SK-N-SH (cell line): Measurements from ENCODE around the gene OCA2. TPM values are rescaled to one million over a fixed set of nuclear protein-coding genes. Genes with fewer than 3 reads are reported as not detected.

ENCODE experiments used
- CTCF ChIA-PET: fragments of 300-600, 350-600 bp; formaldehyde crosslinking; extraction: SDS; loops from one replicate; lab custom pipeline; 2021; lab: Yijun Ruan, JAX
- POLR2A ChIA-PET: fragments of 350-600 bp; sonication (Branson Sonifier 250); formaldehyde crosslinking; extraction: SDS; loops from one replicate; lab custom pipeline; 2020; ENCODE audit warnings: antibody characterized with exemption, inconsistent platforms; lab: Yijun Ruan, JAX
- DNase-seq: peaks from one replicate; pipeline ENCODE4 v3.0.0; 2012
- H2AFZ ChIP-seq: fragments of 200-600 bp; sonication (generic); 2 replicates; pipeline ENCODE4 v1.8.1; 2016; ENCODE audit warnings: antibody characterized with exemption, mild to moderate bottlenecking, low read depth
- H3F3A ChIP-seq: fragments of 200-600 bp; sonication (generic); replicated peaks from 2 replicates; pipeline ENCODE3; 2016; ENCODE audit warnings: antibody characterized with exemption, mild to moderate bottlenecking; ENCODE audit not compliant: insufficient read depth
- H3K27ac ChIP-seq, 2 experiments: fragments of 200-500 bp in 1 of 2; fragments of 200-600 bp in 1 of 2; sonication (Bioruptor generic) in 1 of 2; sonication (generic), shearing (Covaris generic) in 1 of 2; 2 replicates each; pipeline versions ENCODE4 v1.5.1 to v1.6.1; 2014 to 2016; ENCODE audit warnings: low read depth in 2 of 2, inconsistent platforms in 1 of 2, low read length in 1 of 2, mild to moderate bottlenecking in 1 of 2, mixed read lengths in 1 of 2
- H3K27me3 ChIP-seq: fragments of 200-600 bp; sonication (generic), shearing (Covaris generic); 2 replicates; pipeline ENCODE4 v1.6.1; 2016; ENCODE audit warnings: mixed run types; ENCODE audit not compliant: insufficient read depth
- H3K36me3 ChIP-seq, 2 experiments: fragments of 200-500 bp in 1 of 2; fragments of 200-600 bp in 1 of 2; sonication (Bioruptor generic) in 1 of 2; sonication (generic) in 1 of 2; replicated peaks in 1 of 2; 2 replicates each; pipeline versions ENCODE3 to v1.5.1; 2014 to 2016; ENCODE audit warnings: low read length in 1 of 2, mild to moderate bottlenecking in 1 of 2; ENCODE audit not compliant: insufficient read depth in 2 of 2, control insufficient read depth in 1 of 2
- H3K4me1 ChIP-seq, 2 experiments: fragments of 200-500 bp in 1 of 2; fragments of 200-600 bp in 1 of 2; sonication (Bioruptor generic) in 1 of 2; sonication (generic), shearing (Covaris generic) in 1 of 2; 2 replicates each; pipeline versions ENCODE4 v1.5.1 to v1.6.1; 2014 to 2016; ENCODE audit warnings: low read depth in 1 of 2, low read length in 1 of 2, mixed run types in 1 of 2; ENCODE audit not compliant: insufficient read depth in 2 of 2, control insufficient read depth in 1 of 2
- H3K4me2 ChIP-seq: fragments of 200-600 bp; sonication (generic), shearing (Covaris generic); 2 replicates; pipeline ENCODE4 v1.6.1; 2017; ENCODE audit warnings: mixed run types
- H3K4me3 ChIP-seq, 2 experiments: fragments of 200-500 bp in 1 of 2; fragments of 200-600 bp in 1 of 2; sonication (Bioruptor generic) in 1 of 2; sonication (generic), shearing (Covaris generic) in 1 of 2; 2 replicates each; pipeline versions ENCODE4 v1.5.1 to v1.8.1; 2014 to 2016; ENCODE audit warnings: low read depth in 2 of 2, inconsistent platforms in 1 of 2, low read length in 1 of 2, mild to moderate bottlenecking in 1 of 2, mixed read lengths in 1 of 2, moderate library complexity in 1 of 2
- H3K79me2 ChIP-seq: fragments of 200-600 bp; sonication (generic); 2 replicates; pipeline ENCODE4 v1.8.1; 2017; ENCODE audit warnings: mild to moderate bottlenecking; ENCODE audit not compliant: insufficient read depth
- H3K9ac ChIP-seq: fragments of 200-600 bp; sonication (generic); 2 replicates; pipeline ENCODE4 v1.6.1; 2017; ENCODE audit warnings: mixed run types
- H3K9me2 ChIP-seq: fragments of 200-600 bp; sonication (generic); 2 replicates; pipeline ENCODE4 v1.6.1; 2017; ENCODE audit warnings: mixed run types
- H3K9me3 ChIP-seq: fragments of 200-600 bp; sonication (generic); 2 replicates; pipeline ENCODE4 v1.6.1; 2017; ENCODE audit warnings: mixed run types, mild to moderate bottlenecking, moderate library complexity
- H4K20me1 ChIP-seq: fragments of 200-600 bp; sonication (generic); 2 replicates; pipeline ENCODE4 v1.6.1; 2017; ENCODE audit warnings: mild to moderate bottlenecking, mixed run types; ENCODE audit not compliant: insufficient read depth
- CHD2 ChIP-seq: fragments of 150-350 bp; IDR thresholded peaks from 2 replicates; pipeline ENCODE4 v1.6.1; 2018; ENCODE audit warnings: low read length; ENCODE audit not compliant: partially characterized antibody
- ELF1 ChIP-seq: IDR thresholded peaks from 2 replicates; pipeline ENCODE4 v1.4.0; 2012
- EP300 ChIP-seq, 2 experiments: IDR thresholded peaks; 2 replicates each; pipeline versions ENCODE4 v1.4.0 to v1.6.1; 2012; ENCODE audit warnings: borderline replicate concordance in 1 of 2, low read depth in 1 of 2, low read length in 1 of 2
- FOSL2 ChIP-seq: IDR thresholded peaks from 2 replicates; pipeline ENCODE4 v1.4.0; 2012; ENCODE audit warnings: low read depth, mild to moderate bottlenecking, moderate library complexity, borderline replicate concordance
- FOXM1 ChIP-seq: IDR thresholded peaks from 2 replicates; pipeline ENCODE4 v1.4.0; 2012; ENCODE audit warnings: low read depth, mild to moderate bottlenecking
- GABPA ChIP-seq: IDR thresholded peaks from 2 replicates; pipeline ENCODE4 v1.4.0; 2012; ENCODE audit warnings: low read depth, mild to moderate bottlenecking
- GATA2 ChIP-seq: sonication (generic); formaldehyde crosslinking; IDR thresholded peaks from 2 replicates; pipeline ENCODE4 v1.5.0; 2020; ENCODE audit warnings: mild to moderate bottlenecking, missing genetic modification reagents
- MAX ChIP-seq: IDR thresholded peaks from 2 replicates; pipeline ENCODE4 v1.4.0; 2012; ENCODE audit warnings: low read depth
- MEF2A ChIP-seq: IDR thresholded peaks from 2 replicates; pipeline ENCODE4 v1.4.0; 2012; ENCODE audit warnings: low read depth, borderline replicate concordance
- MXI1 ChIP-seq: IDR thresholded peaks from 2 replicates; pipeline ENCODE4 v1.6.1; 2012; ENCODE audit warnings: mild to moderate bottlenecking, low read depth, low read length, improper control_type of control experiment
- NFIC ChIP-seq: IDR thresholded peaks from 2 replicates; pipeline ENCODE4 v1.4.0; 2012; ENCODE audit warnings: borderline replicate concordance
- NRF1 ChIP-seq: IDR thresholded peaks from 2 replicates; pipeline ENCODE4 v1.6.1; 2012; ENCODE audit warnings: low read depth, mild to moderate bottlenecking, low read length
- PBX3 ChIP-seq: IDR thresholded peaks from 2 replicates; pipeline ENCODE4; 2012
- POLR2AphosphoS5 ChIP-seq: IDR thresholded peaks from 2 replicates; pipeline ENCODE4 v1.6.1; 2012; ENCODE audit warnings: low read depth, low read length
- RAD21 ChIP-seq: IDR thresholded peaks from 2 replicates; pipeline ENCODE4 v1.6.1; 2012; ENCODE audit warnings: mild to moderate bottlenecking, low read length
- SIN3A ChIP-seq: IDR thresholded peaks from 2 replicates; pipeline ENCODE4 v1.6.1; 2012; ENCODE audit warnings: low read depth, mild to moderate bottlenecking, low read length, moderate library complexity, borderline replicate concordance
- SMC3 ChIP-seq: IDR thresholded peaks from 2 replicates; pipeline ENCODE4 v1.6.1; 2012; ENCODE audit warnings: low read depth, low read length, improper control_type of control experiment
- TAF1 ChIP-seq: IDR thresholded peaks from 2 replicates; pipeline ENCODE4 v1.6.1; 2012; ENCODE audit warnings: low read depth, mild to moderate bottlenecking, low read length, moderate library complexity, borderline replicate concordance
- TCF12 ChIP-seq: IDR thresholded peaks from 2 replicates; pipeline ENCODE4 v1.4.0; 2012
- USF2 ChIP-seq: fragments of 150-350 bp; IDR thresholded peaks from 2 replicates; pipeline ENCODE4 v1.6.1; 2017; ENCODE audit warnings: antibody characterized with exemption, low read length, low read depth, borderline replicate concordance
- YY1 ChIP-seq: IDR thresholded peaks from 2 replicates; pipeline ENCODE4 v1.4.0; 2012; ENCODE audit warnings: low read depth, mild to moderate bottlenecking
- ZBTB33 ChIP-seq: IDR thresholded peaks from 2 replicates; pipeline ENCODE4 v1.4.0; 2012; ENCODE audit warnings: low read depth, borderline replicate concordance
- WGBS: methylation state at CpG from one replicate; pipeline ENCODE4 v1.1.6; 2017; ENCODE audit warnings: low lambda C conversion rate; 5-methylcytosine and 5-hydroxymethylcytosine counted together
- polyA plus RNA-seq, 3 experiments: library from polyadenylated mRNA; depleted of rRNA; stranded (reverse); fragments of >200 nt; gene quantifications; 2 replicates each; pipeline ENCODE4 v1.2.3, GENCODE V29; 2012

The OCA2 gene
- polyA plus RNA-seq, 1 of the 3 experiments (the other 2 are of a cell fraction): 0.16 TPM

GRCh38 chr15:27741226-27741860 lies 357.8 kb downstream of the OCA2 start:
- Histone ChIP-seq H3K4me2 (no peak overlapping the region), H4K20me1 (no peaks in the 10 kb centered on the region), H3K36me3 (no peaks in the 10 kb centered on the region), H3K9me3 (no peaks in the 10 kb centered on the region), H3F3A (no peaks in the 10 kb centered on the region), H3K27me3 (no peaks in the 10 kb centered on the region), H3K4me3 (no peak overlapping the region), H3K4me1 (peaks cover 0 to 17% of the 10 kb centered on the region in 2 experiments; a peak in 1 of 4 replicates), H3K9ac (no peak overlapping the region)
- no peak for DNase-seq
- 45% methylated on average over 8 of the region's 8 CpGs for WGBS
- POLR2A ChIA-PET: no interaction called here
- TF ChIP-seq POLR2AphosphoS5 (no peak), YY1 (no peak), TCF12 (no peak), EP300 (IDR thresholded peaks at IDR 0.05; ENCODE audit: borderline replicate concordance in 1 of 2, low read depth in 1 of 2, low read length in 1 of 2) (no peak), SIN3A (no peak), TAF1 (no peak), FOSL2 (no peak), ELF1 (no peak), PBX3 (no peak), GABPA (no peak)
- TF ChIP-seq, all 33 proteins: peak for 0
- Histone ChIP-seq H3K27ac (no peak overlapping the region), H2AFZ (no peak overlapping the region), H3K79me2 (no peaks in the 10 kb centered on the region), H3K9me2 (no peaks in the 10 kb centered on the region)
- CTCF ChIA-PET: no interaction called here

GRCh38 chr15:27734785-27735495 lies 364.2 kb downstream of the OCA2 start:
- no peaks in the 10 kb centered on the region for H3K36me3 ChIP-seq
- no peak for DNase-seq
- H3K9ac ChIP-seq: no peak overlapping the region
- CTCF ChIA-PET: no interaction called here
- H4K20me1 ChIP-seq: no peaks in the 10 kb centered on the region
- POLR2A ChIA-PET: no interaction called here
- H3F3A ChIP-seq: no peaks in the 10 kb centered on the region
- H3K79me2 ChIP-seq: no peaks in the 10 kb centered on the region
- H3K4me1 ChIP-seq: no peaks in the 10 kb centered on the region
- H3K4me3 ChIP-seq: no peak overlapping the region; a peak in 1 of 4 replicates
- H3K4me2 ChIP-seq: no peak overlapping the region
- no peak overlapping the region for H3K27ac ChIP-seq
- H2AFZ ChIP-seq: no peak overlapping the region
- no peaks in the 10 kb centered on the region for H3K9me2 ChIP-seq
- 26% methylated on average over 3 of the region's 3 CpGs for WGBS
- no peaks in the 10 kb centered on the region for H3K27me3 ChIP-seq
- no peaks in the 10 kb centered on the region for H3K9me3 ChIP-seq
- TF ChIP-seq NFIC: no peak
- TF ChIP-seq RAD21: no peak
- TF ChIP-seq MAX: no peak
- no peak for TF ChIP-seq NRF1
- no peak for TF ChIP-seq ZBTB33
- TF ChIP-seq FOSL2: no peak
- no peak for TF ChIP-seq MXI1
- TF ChIP-seq USF2: no peak
- no peak for TF ChIP-seq FOXM1
- no peak for TF ChIP-seq MEF2A
- TF ChIP-seq EP300 (IDR thresholded peaks at IDR 0.05; ENCODE audit: borderline replicate concordance in 1 of 2, low read depth in 1 of 2, low read length in 1 of 2): no peak
- no peak for TF ChIP-seq CHD2
- no peak for TF ChIP-seq YY1
- no peak for TF ChIP-seq TAF1
- no peak for TF ChIP-seq GATA2 (CRISPR knock-in tag)
- TF ChIP-seq GABPA: no peak
- no peak for TF ChIP-seq SMC3
